ENCODE data around the gene CCDC3.

- no peak for TF ChIP-seq CTCF (conservative IDR thresholded peaks at IDR 0.05; ENCODE audit: low read depth, low read length)
- no peak for TF ChIP-seq EZH2 (IDR thresholded peaks at IDR 0.05; ENCODE audit: borderline replicate concordance, low read depth, low read length, poor library complexity, severe bottlenecking)
Measured at GRCh38 chr10:12975906-12976305, 25.6 kb downstream of the CCDC3 start.
